ENCODE measurements around the gene KIF9.
"Not testable (repeated sequence)": the region's sequence is repeated elsewhere in the genome, so short reads cannot be mapped to it uniquely, and the experiment has no call there.

- not testable (repeated sequence) for TF ChIP-seq CTCF (IDR thresholded peaks at IDR 0.05); POLR2A (IDR thresholded peaks at IDR 0.05); POLR2AphosphoS5 (IDR thresholded peaks at IDR 0.05; ENCODE audit: insufficient read depth in 1 of 2, low read depth in 1 of 2)
These were observed 100.9 kb downstream of the KIF9 start for GRCh38 chr3:47181685-47182084.

Measured in vagina (tissue), 2 donors.